B cell (primary cell): Measurements from ENCODE around the gene ZFAND6. TPM values are rescaled to one million over a fixed set of nuclear protein-coding genes. Genes with fewer than 3 reads are reported as not detected.

Experiments used
- ATAC-seq: fragments of 200-7000 bp; cut with Tn5 transposase; one replicate; pipeline ENCODE4 v1.10.0; 2021; ENCODE audit warnings: low read depth, mild to moderate bottlenecking, moderate number of reproducible peaks, moderate library complexity
- CTCF ChIA-PET: fragments of 350-600 bp; sonication (Branson Sonifier 250); formaldehyde crosslinking; loops from one replicate; lab custom pipeline; 2021; ENCODE audit warnings: antibody characterized with exemption, inconsistent platforms; lab: Charles Lee
- POLR2A ChIA-PET: fragments of 350-600 bp; sonication (Branson Sonifier 250); formaldehyde crosslinking; loops from one replicate; lab custom pipeline; 2021; ENCODE audit warnings: antibody characterized with exemption; lab: Charles Lee
- DNase-seq: peaks from one replicate; pipeline ENCODE4 v3.0.0; 2013
- H2AFZ ChIP-seq: 2 replicates; pipeline ENCODE4 v1.6.1; 2012; ENCODE audit warnings: mild to moderate bottlenecking, low read depth, low read length; ENCODE audit not compliant: insufficient read depth, poor library complexity, severe bottlenecking
- H3K27ac ChIP-seq, 2 donors: 1 replicate in 1 of 2; 2 replicates in 1 of 2; pipeline ENCODE4 v1.5.1; 2012 to 2013; ENCODE audit warnings: low read length in 2 of 2, mild to moderate bottlenecking in 2 of 2, moderate library complexity in 1 of 2
- H3K27me3 ChIP-seq, 4 experiments: fragments of 200-600 bp in 1 of 4; sonication (generic) in 1 of 4; replicated peaks in 1 of 4; 1 replicate in 2 of 4; 2 replicates in 2 of 4; pipeline versions ENCODE4 v1.6.1 to v1.7.0; 2013 to 2016; ENCODE audit warnings: low read length in 3 of 4, mild to moderate bottlenecking in 2 of 4, mixed read lengths in 1 of 4, moderate library complexity in 1 of 4; ENCODE audit not compliant: insufficient read depth in 4 of 4, control insufficient read depth in 3 of 4; ENCODE audit errors: control extremely low read depth in 1 of 4
- H3K36me3 ChIP-seq, 2 experiments: replicated peaks in 1 of 2; 1 replicate in 1 of 2; 2 replicates in 1 of 2; pipeline versions ENCODE4 v1.6.1 to v1.7.1; 2013; ENCODE audit warnings: low read length in 1 of 2; ENCODE audit not compliant: insufficient read depth in 2 of 2, control insufficient read depth in 1 of 2; ENCODE audit errors: control extremely low read depth in 1 of 2, extremely low read depth in 1 of 2
- H3K4me1 ChIP-seq, 2 donors: fragments of 200-600 bp in 1 of 2; sonication (generic) in 1 of 2; 1 replicate in 1 of 2; 2 replicates in 1 of 2; pipeline versions ENCODE4 v1.5.1 to v1.6.1; 2013 to 2017; ENCODE audit warnings: low read length in 2 of 2; ENCODE audit not compliant: control insufficient read depth in 2 of 2, insufficient read depth in 2 of 2
- H3K4me2 ChIP-seq: replicated peaks from 2 replicates; pipeline ENCODE3; 2012; ENCODE audit warnings: mild to moderate bottlenecking, low read depth, low read length; ENCODE audit not compliant: poor library complexity, severe bottlenecking
- H3K4me3 ChIP-seq, 5 experiments: fragments of 200-600 bp in 1 of 5; sonication (generic) in 1 of 5; 1 replicate in 3 of 5; 2 replicates in 2 of 5; pipeline versions ENCODE4 v1.5.1 to v1.7.0; 2011 to 2016; ENCODE audit warnings: low read length in 4 of 5, mild to moderate bottlenecking in 4 of 5, low read depth in 2 of 5, control low read depth in 1 of 5, moderate library complexity in 1 of 5; ENCODE audit not compliant: insufficient read depth in 1 of 5; ENCODE audit errors: control extremely low read depth in 1 of 5, extremely low read depth in 1 of 5
- H3K79me2 ChIP-seq: fragments of 200-600 bp; sonication (generic); one replicate; pipeline ENCODE4 v1.6.0; 2016; ENCODE audit warnings: low read length; ENCODE audit not compliant: control insufficient read depth, insufficient read depth
- H3K9ac ChIP-seq: fragments of 200-600 bp; sonication (generic); 2 replicates; pipeline ENCODE4 v1.6.1; 2017; ENCODE audit warnings: mild to moderate bottlenecking, low read length, moderate library complexity
- H3K9me3 ChIP-seq, 3 donors: one replicate each; pipeline versions ENCODE4 v1.6.1 to v1.7.1; 2013; ENCODE audit warnings: low read length in 2 of 3; ENCODE audit not compliant: control insufficient read depth in 2 of 3, insufficient read depth in 1 of 3; ENCODE audit errors: control extremely low read depth in 1 of 3
- H4K20me1 ChIP-seq: 2 replicates; pipeline ENCODE4 v1.6.0; 2012; ENCODE audit warnings: mild to moderate bottlenecking, low read length; ENCODE audit not compliant: insufficient read depth, control insufficient read depth, poor library complexity, severe bottlenecking
- H3K27ac Mint-ChIP-seq: one replicate; pipeline ENCODE4 v1.8.0; 2021; ENCODE audit warnings: mixed read lengths
- H3K27me3 Mint-ChIP-seq: one replicate; pipeline ENCODE4 v1.8.0; 2021; ENCODE audit warnings: mixed read lengths
- H3K4me1 Mint-ChIP-seq: one replicate; pipeline ENCODE4 v1.8.0; 2021; ENCODE audit warnings: mixed read lengths
- H3K4me3 Mint-ChIP-seq: one replicate; pipeline ENCODE4 v1.8.0; 2021; ENCODE audit warnings: mixed read lengths
- H3K9me3 Mint-ChIP-seq: one replicate; pipeline ENCODE4 v1.8.0; 2022; ENCODE audit warnings: mixed read lengths; ENCODE audit not compliant: insufficient read depth
- EZH2 ChIP-seq: IDR thresholded peaks from 2 replicates; pipeline ENCODE4 v1.6.1; 2012; ENCODE audit warnings: borderline replicate concordance, low read depth, mild to moderate bottlenecking, moderate library complexity, low read length; ENCODE audit not compliant: insufficient read depth, poor library complexity, severe bottlenecking
- WGBS: methylation state at CpG from one replicate; pipeline ENCODE4 v1.1.5; 2013; ENCODE audit warnings: missing lambda C conversion rate; ENCODE audit not compliant: insufficient coverage; 5-methylcytosine and 5-hydroxymethylcytosine counted together
- intact Hi-C: fragments of 100-400 bp; cut with micrococcal nuclease; formaldehyde crosslinking; loops from one replicate; pipeline ENCODE4 v1.10.0; 2022
- polyA plus RNA-seq: library from polyadenylated mRNA; depleted of rRNA; stranded (reverse); fragments of >200 nt; gene quantifications from 2 replicates; pipeline ENCODE4 v1.2.3, GENCODE V29; 2012
- total RNA-seq, 2 donors: library from RNA; stranded (reverse); fragments of 120-200 nt in 1 of 2; gene quantifications; 1 replicate in 1 of 2; 2 replicates in 1 of 2; pipeline versions ENCODE4 v1.2.3 to v1.2.4, GENCODE V29; 2013 to 2022
- TF ChIP-seq, protein P1 (sequence below): fragments of 200-600 bp; IDR thresholded peaks from one replicate; pipeline ENCODE4 v1.8.0; 2022; ENCODE audit warnings: antibody characterized with exemption, mild to moderate bottlenecking

The ZFAND6 gene
- total and polyA plus RNA-seq, 2 donors (not counting 1 experiment from before 2014, with no cell fraction given) = 60.6 to 144 TPM

DNA sequence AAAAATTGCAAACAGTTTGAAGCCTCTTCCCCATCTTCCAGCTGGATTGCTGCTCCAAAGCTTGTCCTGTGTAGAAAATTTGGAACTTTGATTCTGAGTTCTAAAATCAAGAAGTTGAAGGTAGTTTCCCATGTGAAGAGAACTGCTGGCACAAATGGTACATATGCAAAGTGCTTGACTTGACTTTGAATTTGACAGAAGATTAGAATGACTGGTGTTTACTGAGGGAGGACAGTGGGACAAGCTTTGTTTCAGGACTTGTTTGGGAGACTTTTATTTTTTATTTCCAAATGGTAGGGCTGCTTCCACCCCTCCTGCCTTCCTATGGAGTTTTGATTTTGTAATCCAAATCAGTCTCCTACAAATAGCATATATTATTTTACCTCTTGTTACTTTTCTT lies 7.4 kb downstream of the ZFAND6 start:
- peak overlapping the region in 1 of 2 donors; percentile 1 for H3K27ac ChIP-seq
- H3K27me3 ChIP-seq = no peaks in the 10 kb centered on the region
- peak overlapping the region; percentile 0 for H3K4me2 ChIP-seq
- Mint-ChIP-seq H3K9me3 (no peaks in the 10 kb centered on the region), H3K4me1 (peaks cover 67% of the 10 kb centered on the region), H3K27me3 (no peaks in the 10 kb centered on the region), H3K27ac (peak overlapping the region; percentile 27), H3K4me3 (peak overlapping the region; percentile 37)
- H3K4me1 ChIP-seq = peaks cover 34 to 47% of the 10 kb centered on the region in 2 donors
- ATAC-seq (no peak), DNase-seq (no peak)
- no peaks in the 10 kb centered on the region for H3K9me3 ChIP-seq
- H3K79me2 ChIP-seq = peaks cover 100% of the 10 kb centered on the region
- no peak overlapping the region for H3K9ac ChIP-seq
- CTCF ChIA-PET = interaction anchor here (0.8 kb wide), 1 partner anchor 73 kb away, joined by 3 read pairs; no protein-coding TSS in a partner anchor
- H3K4me3 ChIP-seq = no peak overlapping the region
- no peak overlapping the region for H2AFZ ChIP-seq
- POLR2A ChIA-PET = interaction anchor here (1.7 kb wide), 1 partner anchor 49 kb away, joined by 5 read pairs; no protein-coding TSS in a partner anchor
- H3K36me3 ChIP-seq = peaks cover 0 to 1% of the 10 kb centered on the region in 2 experiments
- no peak for TF ChIP-seq EZH2
- TF ChIP-seq, protein P1, sequence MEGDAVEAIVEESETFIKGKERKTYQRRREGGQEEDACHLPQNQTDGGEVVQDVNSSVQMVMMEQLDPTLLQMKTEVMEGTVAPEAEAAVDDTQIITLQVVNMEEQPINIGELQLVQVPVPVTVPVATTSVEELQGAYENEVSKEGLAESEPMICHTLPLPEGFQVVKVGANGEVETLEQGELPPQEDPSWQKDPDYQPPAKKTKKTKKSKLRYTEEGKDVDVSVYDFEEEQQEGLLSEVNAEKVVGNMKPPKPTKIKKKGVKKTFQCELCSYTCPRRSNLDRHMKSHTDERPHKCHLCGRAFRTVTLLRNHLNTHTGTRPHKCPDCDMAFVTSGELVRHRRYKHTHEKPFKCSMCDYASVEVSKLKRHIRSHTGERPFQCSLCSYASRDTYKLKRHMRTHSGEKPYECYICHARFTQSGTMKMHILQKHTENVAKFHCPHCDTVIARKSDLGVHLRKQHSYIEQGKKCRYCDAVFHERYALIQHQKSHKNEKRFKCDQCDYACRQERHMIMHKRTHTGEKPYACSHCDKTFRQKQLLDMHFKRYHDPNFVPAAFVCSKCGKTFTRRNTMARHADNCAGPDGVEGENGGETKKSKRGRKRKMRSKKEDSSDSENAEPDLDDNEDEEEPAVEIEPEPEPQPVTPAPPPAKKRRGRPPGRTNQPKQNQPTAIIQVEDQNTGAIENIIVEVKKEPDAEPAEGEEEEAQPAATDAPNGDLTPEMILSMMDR = no peak
- intact Hi-C loops = no loop called here
- peaks cover 57% of the 10 kb centered on the region for H4K20me1 ChIP-seq

- DNase-seq (no peak), ATAC-seq (no peak)
- no peaks in the 10 kb centered on the region for H3K27me3 ChIP-seq
- H4K20me1 ChIP-seq = peaks cover 58% of the 10 kb centered on the region
- peaks cover 25 to 49% of the 10 kb centered on the region in 2 donors for H3K4me1 ChIP-seq
- no peak for TF ChIP-seq EZH2
- TF ChIP-seq, protein P1 = no peak
- intact Hi-C loops = no loop called here
- no peak overlapping the region for H3K9ac ChIP-seq
- H3K27me3 Mint-ChIP-seq = no peaks in the 10 kb centered on the region
- no peak overlapping the region for H3K4me2 ChIP-seq
- no peak overlapping the region for H2AFZ ChIP-seq
- no peaks in the 10 kb centered on the region for H3K9me3 Mint-ChIP-seq
- peaks cover 65% of the 10 kb centered on the region for H3K4me1 Mint-ChIP-seq
- H3K9me3 ChIP-seq = no peaks in the 10 kb centered on the region
- H3K27ac Mint-ChIP-seq = no peak overlapping the region
- no peak overlapping the region for H3K27ac ChIP-seq
- no peak overlapping the region for H3K4me3 Mint-ChIP-seq
- H3K36me3 ChIP-seq = peaks cover 0 to 1% of the 10 kb centered on the region in 2 experiments
- ChIA-PET CTCF (no interaction called here), POLR2A (interaction anchor here (0.7 kb wide), 1 partner anchor 90 kb away, joined by 7 read pairs; no protein-coding TSS in a partner anchor)
- H3K4me3 ChIP-seq = no peak overlapping the region
- H3K79me2 ChIP-seq = peaks cover 99% of the 10 kb centered on the region
- WGBS = 83% methylated on average over 8 of the region's 11 CpGs
Observed at GRCh38 chr15:80068578-80068977, 9.1 kb downstream of the ZFAND6 start.
